H9 (cell line): Measurements from ENCODE around the gene TMEM119. TPM values are rescaled to one million over a fixed set of nuclear protein-coding genes. Genes with fewer than 3 reads are reported as not detected.

Experiments used
- DNase-seq: peaks from one replicate; pipeline ENCODE4 v3.0.0-alpha.2; 2017
- H2AFZ ChIP-seq: one replicate; pipeline ENCODE4 v1.6.1; 2013; ENCODE audit warnings: mild to moderate bottlenecking, low read length, control low read depth, moderate library complexity
- H2AK5ac ChIP-seq: 2 replicates; pipeline ENCODE4 v1.6.1; 2013; ENCODE audit warnings: low read length, control low read depth, mixed read lengths; ENCODE audit not compliant: insufficient read length
- H2BK120ac ChIP-seq: one replicate; pipeline ENCODE4 v1.6.1; 2013; ENCODE audit warnings: low read depth, mild to moderate bottlenecking, low read length, control low read depth, inconsistent platforms; ENCODE audit not compliant: poor library complexity, severe bottlenecking
- H2BK12ac ChIP-seq: 2 replicates; pipeline ENCODE4 v1.6.1; 2013; ENCODE audit warnings: low read length, control low read depth, mixed read lengths, low read depth; ENCODE audit not compliant: insufficient read length
- H2BK15ac ChIP-seq: 2 replicates; pipeline ENCODE4 v1.6.1; 2013; ENCODE audit warnings: low read depth, low read length, control low read depth
- H2BK20ac ChIP-seq: one replicate; pipeline ENCODE4 v1.6.1; 2013; ENCODE audit warnings: low read depth, mild to moderate bottlenecking, low read length, control low read depth, inconsistent platforms; ENCODE audit not compliant: poor library complexity, severe bottlenecking
- H2BK5ac ChIP-seq: 2 replicates; pipeline ENCODE4 v1.6.1; 2013; ENCODE audit warnings: low read length, control low read depth, mixed read lengths; ENCODE audit not compliant: insufficient read length
- H3K14ac ChIP-seq: 2 replicates; pipeline ENCODE4 v1.6.1; 2013; ENCODE audit warnings: low read length, control low read depth; ENCODE audit not compliant: insufficient read depth
- H3K18ac ChIP-seq: 2 replicates; pipeline ENCODE4 v1.6.1; 2013; ENCODE audit warnings: low read depth, mild to moderate bottlenecking, mixed read lengths, low read length, control low read depth; ENCODE audit not compliant: insufficient read length
- H3K23ac ChIP-seq: 2 replicates; pipeline ENCODE4 v1.6.1; 2013; ENCODE audit warnings: low read length, control low read depth, mixed read lengths, low read depth; ENCODE audit not compliant: insufficient read length
- H3K23me2 ChIP-seq: 2 replicates; pipeline ENCODE4 v1.6.1; 2013; ENCODE audit warnings: low read depth, mild to moderate bottlenecking, mixed read lengths, low read length, control low read depth; ENCODE audit not compliant: insufficient read length, poor library complexity, severe bottlenecking
- H3K27ac ChIP-seq: 2 replicates; pipeline ENCODE4 v1.5.1; 2013; ENCODE audit warnings: low read length, control low read depth, mixed read lengths, low read depth; ENCODE audit not compliant: insufficient read length
- H3K27me3 ChIP-seq: 2 replicates; pipeline ENCODE4 v1.6.1; 2013; ENCODE audit warnings: low read length, control low read depth, inconsistent platforms; ENCODE audit not compliant: insufficient read depth
- H3K4ac ChIP-seq: 2 replicates; pipeline ENCODE4 v1.6.1; 2013; ENCODE audit warnings: low read depth, mild to moderate bottlenecking, control low read depth, inconsistent platforms, low read length, moderate library complexity
- H3K4me1 ChIP-seq: 2 replicates; pipeline ENCODE4 v1.6.1; 2013; ENCODE audit warnings: low read length, control low read depth, inconsistent platforms; ENCODE audit not compliant: insufficient read depth
- H3K4me2 ChIP-seq: 2 replicates; pipeline ENCODE4 v1.6.1; 2013; ENCODE audit warnings: low read length, control low read depth, mixed read lengths; ENCODE audit not compliant: insufficient read length, insufficient read depth
- H3K56ac ChIP-seq: 2 replicates; pipeline ENCODE4 v1.6.1; 2013; ENCODE audit warnings: low read depth, mild to moderate bottlenecking, mixed read lengths, low read length, control low read depth; ENCODE audit not compliant: insufficient read length
- H3K79me1 ChIP-seq: 2 replicates; pipeline ENCODE4 v1.6.1; 2013; ENCODE audit warnings: low read depth, mild to moderate bottlenecking, moderate library complexity, low read length, control low read depth, inconsistent platforms; ENCODE audit not compliant: insufficient read depth, poor library complexity, severe bottlenecking
- H3K79me2 ChIP-seq: 2 replicates; pipeline ENCODE4 v1.6.1; 2013; ENCODE audit warnings: low read length, control low read depth, inconsistent platforms; ENCODE audit not compliant: insufficient read depth
- H3K9ac ChIP-seq: 2 replicates; pipeline ENCODE4 v1.6.1; 2013; ENCODE audit warnings: low read length, control low read depth, mixed read lengths; ENCODE audit not compliant: insufficient read length; ENCODE audit errors: extremely low read depth
- H3K9me3 ChIP-seq: one replicate; pipeline ENCODE4 v1.6.1; 2013; ENCODE audit warnings: low read depth, low read length, inconsistent platforms; ENCODE audit not compliant: control insufficient read depth
- H3T11ph ChIP-seq: one replicate; pipeline ENCODE4 v1.6.1; 2013; ENCODE audit warnings: mild to moderate bottlenecking, low read length, control low read depth, inconsistent platforms
- H4K20me1 ChIP-seq: one replicate; pipeline ENCODE4 v1.6.1; 2013; ENCODE audit not compliant: control insufficient read depth, insufficient read length, insufficient read depth
- H4K5ac ChIP-seq: 2 replicates; pipeline ENCODE4 v1.6.1; 2013; ENCODE audit warnings: low read depth, mild to moderate bottlenecking, mixed read lengths, low read length, control low read depth; ENCODE audit not compliant: insufficient read length
- H4K8ac ChIP-seq: replicated peaks from 2 replicates; pipeline ENCODE4 v1.6.1; 2013; ENCODE audit warnings: low read length, control low read depth, mixed read lengths, low read depth; ENCODE audit not compliant: insufficient read length
- H4K91ac ChIP-seq: 2 replicates; pipeline ENCODE4 v1.6.1; 2013; ENCODE audit warnings: low read depth, mild to moderate bottlenecking, moderate library complexity, mixed read lengths, low read length, control low read depth; ENCODE audit not compliant: insufficient read length
- H3K27ac Mint-ChIP-seq, 3 experiments: 2 replicates in 2 of 3; 3 replicates in 1 of 3; pipeline ENCODE4 v1.8.0; 2020 to 2021; ENCODE audit warnings: mixed read lengths in 3 of 3, mild to moderate bottlenecking in 1 of 3, moderate library complexity in 1 of 3
- H3K27me3 Mint-ChIP-seq: 2 replicates; pipeline ENCODE4 v1.8.0; 2021; ENCODE audit warnings: low read depth, mild to moderate bottlenecking, moderate library complexity, mixed read lengths
- H3K36me3 Mint-ChIP-seq, 3 experiments: 2 replicates in 2 of 3; 3 replicates in 1 of 3; pipeline ENCODE4 v1.8.0; 2020 to 2021; ENCODE audit warnings: low read depth in 3 of 3, mixed read lengths in 3 of 3; ENCODE audit not compliant: insufficient read depth in 1 of 3
- H3K4me1 Mint-ChIP-seq, 2 experiments: 2 replicates each; pipeline ENCODE4 v1.8.0; 2020; ENCODE audit warnings: mixed read lengths in 2 of 2
- H3K4me3 Mint-ChIP-seq, 2 experiments: 2 replicates in 1 of 2; 3 replicates in 1 of 2; pipeline ENCODE4 v1.8.0; 2020 to 2021; ENCODE audit warnings: mild to moderate bottlenecking in 2 of 2, mixed read lengths in 2 of 2, moderate library complexity in 1 of 2
- H3K9me3 Mint-ChIP-seq, 2 experiments: 2 replicates in 1 of 2; 3 replicates in 1 of 2; pipeline ENCODE4 v1.8.0; 2020; ENCODE audit warnings: mild to moderate bottlenecking in 2 of 2, mixed read lengths in 2 of 2, moderate library complexity in 1 of 2
- WGBS: extraction: QIAGEN DNeasy Blood & Tissue Kit; methylation state at CpG from one replicate; pipeline ENCODE4 v1.1.7; 2013; ENCODE audit warnings: missing lambda C conversion rate, low lambda C conversion rate, mixed read lengths; ENCODE audit not compliant: insufficient read length; ENCODE audit errors: extremely low coverage; 5-methylcytosine and 5-hydroxymethylcytosine counted together
- total RNA-seq: library from RNA; stranded (reverse); gene quantifications from 2 replicates; pipeline ENCODE4 v1.2.1, GENCODE V29; 2021
- TF ChIP-seq, protein P1 (sequence below): fragments of 200-600 bp; sonication (generic); conservative IDR thresholded peaks from 3 replicates; pipeline ENCODE4 v1.8.0; 2021; ENCODE audit warnings: antibody characterized with exemption, mild to moderate bottlenecking

Gene TMEM119
- total RNA-seq, 1 experiment from 2014 or later, result not detected

DNA sequence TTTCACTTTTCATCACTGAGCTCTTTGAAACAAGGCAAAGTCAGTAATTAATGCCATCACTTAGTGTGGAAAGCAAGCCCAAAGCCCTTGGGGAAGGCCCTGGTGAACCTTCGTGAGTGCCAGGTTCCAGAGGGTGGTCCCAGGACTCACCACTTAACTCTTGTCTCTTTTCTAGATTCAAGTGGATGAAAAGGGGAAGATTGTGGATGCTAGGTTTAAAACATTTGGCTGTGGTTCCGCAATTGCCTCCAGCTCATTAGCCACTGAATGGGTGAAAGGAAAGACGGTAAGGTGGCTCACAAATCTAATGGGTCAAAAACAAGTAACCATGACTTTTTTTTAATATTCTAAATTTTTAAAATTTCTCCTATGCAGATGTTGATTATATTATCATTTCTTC is 32.7 kb downstream of the TMEM119 start:
- WGBS, result no CpG with 5 or more reads among the region's 3 CpGs
- no peaks in the 10 kb centered on the region for H3K79me1 ChIP-seq

More for the DNA sequence above, 32.7 kb downstream of the TMEM119 start:
- Histone ChIP-seq H3K23ac (no peak overlapping the region), H3T11ph (no peak overlapping the region), H4K20me1 (no peaks in the 10 kb centered on the region), H2AFZ (no peak overlapping the region), H3K18ac (no peak overlapping the region), H3K27ac (no peak overlapping the region), H2BK12ac (no peak overlapping the region), H3K4me2 (no peak overlapping the region), H3K23me2 (peaks cover 17% of the 10 kb centered on the region), H2BK15ac (no peak overlapping the region), H2BK5ac (no peak overlapping the region), H3K27me3 (no peaks in the 10 kb centered on the region), H3K9me3 (no peaks in the 10 kb centered on the region), H4K8ac (no peak overlapping the region), H3K4me1 (no peaks in the 10 kb centered on the region), H4K91ac (no peak overlapping the region), H3K56ac (no peak overlapping the region), H3K4ac (no peak overlapping the region), H3K9ac (no peak overlapping the region), H2AK5ac (no peak overlapping the region), H4K5ac (no peak overlapping the region), H3K79me2 (peaks cover 8% of the 10 kb centered on the region), H2BK120ac (no peak overlapping the region), H2BK20ac (no peak overlapping the region), H3K14ac (no peak overlapping the region)
- Mint-ChIP-seq H3K27me3 (no peaks in the 10 kb centered on the region), H3K9me3 (peaks cover 0 to 3% of the 10 kb centered on the region in 2 experiments; a peak in 2 of 5 replicates), H3K4me3 (no peak overlapping the region), H3K27ac (no peak overlapping the region), H3K36me3 (peaks cover 19 to 59% (median 56%) of the 10 kb centered on the region in 3 experiments; a peak in 6 of 7 replicates), H3K4me1 (peaks cover 10 to 11% of the 10 kb centered on the region in 2 experiments; a peak in 3 of 4 replicates)
- no peak for DNase-seq
- TF ChIP-seq, protein P1, sequence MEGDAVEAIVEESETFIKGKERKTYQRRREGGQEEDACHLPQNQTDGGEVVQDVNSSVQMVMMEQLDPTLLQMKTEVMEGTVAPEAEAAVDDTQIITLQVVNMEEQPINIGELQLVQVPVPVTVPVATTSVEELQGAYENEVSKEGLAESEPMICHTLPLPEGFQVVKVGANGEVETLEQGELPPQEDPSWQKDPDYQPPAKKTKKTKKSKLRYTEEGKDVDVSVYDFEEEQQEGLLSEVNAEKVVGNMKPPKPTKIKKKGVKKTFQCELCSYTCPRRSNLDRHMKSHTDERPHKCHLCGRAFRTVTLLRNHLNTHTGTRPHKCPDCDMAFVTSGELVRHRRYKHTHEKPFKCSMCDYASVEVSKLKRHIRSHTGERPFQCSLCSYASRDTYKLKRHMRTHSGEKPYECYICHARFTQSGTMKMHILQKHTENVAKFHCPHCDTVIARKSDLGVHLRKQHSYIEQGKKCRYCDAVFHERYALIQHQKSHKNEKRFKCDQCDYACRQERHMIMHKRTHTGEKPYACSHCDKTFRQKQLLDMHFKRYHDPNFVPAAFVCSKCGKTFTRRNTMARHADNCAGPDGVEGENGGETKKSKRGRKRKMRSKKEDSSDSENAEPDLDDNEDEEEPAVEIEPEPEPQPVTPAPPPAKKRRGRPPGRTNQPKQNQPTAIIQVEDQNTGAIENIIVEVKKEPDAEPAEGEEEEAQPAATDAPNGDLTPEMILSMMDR, result no peak
